GM23338 (cell line): ENCODE data around the gene MAPKAPK2. TPM values are rescaled to one million over a fixed set of nuclear protein-coding genes. Genes with fewer than 3 reads are reported as not detected.
A peak's percentile ranks its signal among the peaks of the same experiment; 100 is the strongest.

Experiments
- ATAC-seq: fragments of 200-7000 bp; cut with Tn5 transposase; 3 replicates; pipeline ENCODE4 v1.9.1; 2020
- DNase-seq: peaks from one replicate; pipeline ENCODE4 v3.0.0-alpha.2; 2015; ENCODE audit warnings: low spot score
- H2AFZ ChIP-seq: fragments of 200-600 bp; sonication (generic); 2 replicates; pipeline ENCODE4 v1.8.0; 2016; ENCODE audit warnings: antibody characterized with exemption, mild to moderate bottlenecking, moderate library complexity
- H3F3A ChIP-seq: fragments of 200-600 bp; sonication (generic); replicated peaks from 2 replicates; pipeline ENCODE4 v1.8.0; 2017; ENCODE audit warnings: antibody characterized with exemption, mixed run types, low read depth
- H3K27ac ChIP-seq: fragments of 200-600 bp; sonication (generic); 2 replicates; pipeline ENCODE4 v1.6.1; 2016; ENCODE audit warnings: low read depth
- H3K27me3 ChIP-seq: fragments of 200-600 bp; sonication (generic); 2 replicates; pipeline ENCODE4 v1.8.0; 2016; ENCODE audit warnings: mild to moderate bottlenecking, mixed run types, moderate library complexity; ENCODE audit not compliant: insufficient read depth
- H3K36me3 ChIP-seq: fragments of 200-600 bp; sonication (generic); 2 replicates; pipeline ENCODE4 v1.8.0; 2016; ENCODE audit warnings: mild to moderate bottlenecking; ENCODE audit not compliant: insufficient read depth
- H3K4me1 ChIP-seq: fragments of 200-600 bp; sonication (generic); 2 replicates; pipeline ENCODE4 v1.8.0; 2016; ENCODE audit warnings: mild to moderate bottlenecking, moderate library complexity; ENCODE audit not compliant: insufficient read depth
- H3K4me2 ChIP-seq: fragments of 200-600 bp; sonication (generic); 2 replicates; pipeline ENCODE4 v1.7.1; 2017; ENCODE audit warnings: mixed run types
- H3K4me3 ChIP-seq: fragments of 200-600 bp; sonication (generic); 2 replicates; pipeline ENCODE4 v1.6.1; 2016; ENCODE audit warnings: mixed run types
- H3K79me2 ChIP-seq: fragments of 200-600 bp; sonication (generic); replicated peaks from 2 replicates; pipeline ENCODE4 v1.8.0; 2017; ENCODE audit warnings: mild to moderate bottlenecking; ENCODE audit not compliant: insufficient read depth
- H3K9me2 ChIP-seq: fragments of 200-600 bp; sonication (generic); 2 replicates; pipeline ENCODE4 v1.8.0; 2017; ENCODE audit not compliant: insufficient read depth
- H4K20me1 ChIP-seq: fragments of 200-600 bp; sonication (generic); replicated peaks from 2 replicates; pipeline ENCODE4 v1.8.0; 2017; ENCODE audit warnings: mild to moderate bottlenecking; ENCODE audit not compliant: insufficient read depth
- H3K27ac Mint-ChIP-seq: 2 replicates; pipeline ENCODE4 v1.8.0; 2020; ENCODE audit warnings: inconsistent platforms, mild to moderate bottlenecking, moderate library complexity, mixed read lengths
- H3K27me3 Mint-ChIP-seq: 3 replicates; pipeline ENCODE4 v1.8.0; 2022; ENCODE audit warnings: low read depth, mild to moderate bottlenecking, moderate library complexity, mixed read lengths, inconsistent platforms; ENCODE audit not compliant: insufficient read depth, poor library complexity
- H3K36me3 Mint-ChIP-seq: 3 replicates; pipeline ENCODE4 v1.8.0; 2021; ENCODE audit warnings: low read depth, mild to moderate bottlenecking, inconsistent platforms, moderate library complexity, mixed read lengths
- H3K4me1 Mint-ChIP-seq: 3 replicates; pipeline ENCODE4 v1.8.0; 2020; ENCODE audit warnings: mild to moderate bottlenecking, inconsistent platforms, mixed read lengths
- H3K4me3 Mint-ChIP-seq: 3 replicates; pipeline ENCODE4 v1.8.0; 2021; ENCODE audit warnings: moderate library complexity, mild to moderate bottlenecking, inconsistent platforms, mixed read lengths
- H3K9me3 Mint-ChIP-seq: 3 replicates; pipeline ENCODE4 v1.8.0; 2020; ENCODE audit warnings: moderate library complexity, mild to moderate bottlenecking, inconsistent platforms, mixed read lengths
- CREB1 ChIP-seq: fragments of 250-450 bp; sonication (Bioruptor Pico); IDR thresholded peaks from 2 replicates; pipeline ENCODE4 v1.5.0; 2020; ENCODE audit warnings: low read depth, mild to moderate bottlenecking, moderate library complexity
- CTCF ChIP-seq, 2 experiments: fragments of 200-600 bp in 1 of 2; sonication (generic) in 1 of 2; conservative IDR thresholded peaks; 2 replicates each; pipeline versions ENCODE4 v1.5.1 to v1.6.1; 2016 to 2017; ENCODE audit warnings: antibody characterized with exemption in 2 of 2, low read depth in 2 of 2, mild to moderate bottlenecking in 2 of 2, moderate library complexity in 1 of 2
- ETS1 ChIP-seq: IDR thresholded peaks from 2 replicates; pipeline ENCODE4 v1.6.1; 2016; ENCODE audit warnings: antibody characterized with exemption
- EZH2 ChIP-seq: fragments of 200-600 bp; sonication (generic); IDR thresholded peaks from one replicate; pipeline ENCODE4 v1.8.0; 2017; ENCODE audit warnings: antibody characterized with exemption, mild to moderate bottlenecking, low read depth; ENCODE audit not compliant: unreplicated experiment
- EZH2phosphoT487 ChIP-seq: fragments of 200-600 bp; sonication (generic); IDR thresholded peaks from one replicate; pipeline ENCODE4 v1.8.1; 2018; ENCODE audit warnings: antibody characterized with exemption; ENCODE audit not compliant: unreplicated experiment
- JUNB ChIP-seq: IDR thresholded peaks from one replicate; pipeline ENCODE4 v1.6.1; 2016; ENCODE audit warnings: antibody characterized with exemption; ENCODE audit not compliant: unreplicated experiment
- NANOG ChIP-seq: IDR thresholded peaks from 2 replicates; pipeline ENCODE4 v1.6.1; 2016; ENCODE audit warnings: antibody characterized with exemption, borderline replicate concordance
- POLR2AphosphoS5 ChIP-seq: IDR thresholded peaks from 2 replicates; pipeline ENCODE4 v1.6.1; 2016; ENCODE audit warnings: antibody characterized with exemption, low read depth
- REST ChIP-seq: IDR thresholded peaks from one replicate; pipeline ENCODE4 v1.6.1; 2018; ENCODE audit warnings: antibody characterized with exemption; ENCODE audit not compliant: unreplicated experiment
- ZNF114 ChIP-seq: fragments of 250-450 bp; sonication (Bioruptor Pico); IDR thresholded peaks from 2 replicates; pipeline ENCODE4 v1.5.0; 2020; ENCODE audit warnings: mild to moderate bottlenecking, moderate library complexity
- ZNF331 ChIP-seq: fragments of 250-450 bp; sonication (Bioruptor Pico); IDR thresholded peaks from 2 replicates; pipeline ENCODE4 v1.5.0; 2020; ENCODE audit warnings: low read depth, mild to moderate bottlenecking, moderate library complexity
- ZNF462 ChIP-seq: fragments of 250-450 bp; sonication (Bioruptor Pico); IDR thresholded peaks from 2 replicates; pipeline ENCODE4 v1.5.0; 2020; ENCODE audit warnings: mild to moderate bottlenecking, moderate library complexity
- polyA plus RNA-seq: library from polyadenylated mRNA; unstranded; fragments of >200 nt; fragmentation: Nextera tagmentation; extraction: Ambion mirVana; gene quantifications from 2 replicates; pipeline ENCODE4 v1.2.1, GENCODE V29; 2016
- total RNA-seq: library from RNA; depleted of rRNA; stranded (reverse); fragments of >200 nt; shearing (Covaris generic); gene quantifications from 2 replicates; pipeline ENCODE4 v1.2.3, GENCODE V29; 2014

The MAPKAPK2 gene
- total and polyA plus RNA-seq, 2 experiments from 2014 or later: 10.1 to 30.4 TPM

GRCh38 chr1:206687251-206687914 is 2.7 kb downstream of the MAPKAPK2 start:
- no peak for ATAC-seq
- Histone ChIP-seq H3K9me2 (no peaks in the 10 kb centered on the region), H3K4me1 (peaks cover 42% of the 10 kb centered on the region), H3K36me3 (no peaks in the 10 kb centered on the region), H3K27me3 (peaks cover 42% of the 10 kb centered on the region), H3K4me2 (peak overlapping the region; percentile 86), H4K20me1 (peaks cover 47% of the 10 kb centered on the region), H3K4me3 (peak overlapping the region; percentile 78), H3K27ac (no peak overlapping the region), H2AFZ (no peak overlapping the region), H3F3A (peaks cover 11% of the 10 kb centered on the region; the same call in 1 of the 2 replicates), H3K79me2 (peaks cover 57% of the 10 kb centered on the region)
- H3K27ac Mint-ChIP-seq: no peak overlapping the region
- peaks cover 41% of the 10 kb centered on the region for H3K27me3 Mint-ChIP-seq
- no peak for DNase-seq
- H3K4me1 Mint-ChIP-seq: peaks cover 59% of the 10 kb centered on the region
- peak overlapping the region; percentile 94 for H3K4me3 Mint-ChIP-seq
- TF ChIP-seq ZNF462 (CRISPR knock-in tag) (no peak), REST (no peak), CREB1 (CRISPR knock-in tag) (no peak), NANOG (no peak), CTCF (conservative IDR thresholded peaks at IDR 0.05; ENCODE audit: low read depth in 2 of 2) (no peak), ETS1 (no peak), EZH2 (no peak), ZNF114 (CRISPR knock-in tag) (no peak), JUNB (no peak), EZH2phosphoT487 (no peak), POLR2AphosphoS5 (no peak), ZNF331 (no peak)
- peaks cover 3% of the 10 kb centered on the region; the same call in 1 of the 3 replicates for H3K36me3 Mint-ChIP-seq
- H3K9me3 Mint-ChIP-seq: no peaks in the 10 kb centered on the region
